ENCODE measurements around the gene TNIK.
"Not testable (repeated sequence)": the region's sequence is repeated elsewhere in the genome, so short reads cannot be mapped to it uniquely, and the experiment has no call there.

TNIK gene

DNA sequence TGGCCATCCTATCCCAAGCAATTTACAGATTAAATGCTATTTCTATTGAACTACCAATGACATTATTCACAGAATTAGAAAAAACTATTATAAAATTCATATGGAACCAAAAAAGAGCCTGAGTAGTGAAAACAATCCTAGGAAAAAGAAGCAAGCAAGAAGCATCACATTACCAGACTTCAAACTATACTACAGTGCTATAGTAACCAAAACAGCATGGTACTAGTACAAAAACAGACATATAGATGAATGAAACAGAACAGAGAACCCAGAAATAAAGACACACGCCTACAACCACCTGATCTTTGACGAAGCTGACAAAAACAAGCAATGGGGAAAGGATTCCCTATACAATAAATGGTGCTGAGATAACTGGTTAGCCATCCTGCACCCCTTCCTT lies 152.2 kb downstream of the TNIK start:
- Mint-ChIP-seq H3K9me3 (peaks cover 20% of the 10 kb centered on the region), H3K4me3 (no peak overlapping the region), H3K36me3 (ENCODE audit: low read depth) (peaks cover 27% of the 10 kb centered on the region), H3K27ac (no peak overlapping the region), H3K4me1 (ENCODE audit: low read depth) (peaks cover 34% of the 10 kb centered on the region), H3K27me3 (ENCODE audit: low read depth) (no peaks in the 10 kb centered on the region)
- DNase-seq (ENCODE audit: low spot score): no peak

DNA sequence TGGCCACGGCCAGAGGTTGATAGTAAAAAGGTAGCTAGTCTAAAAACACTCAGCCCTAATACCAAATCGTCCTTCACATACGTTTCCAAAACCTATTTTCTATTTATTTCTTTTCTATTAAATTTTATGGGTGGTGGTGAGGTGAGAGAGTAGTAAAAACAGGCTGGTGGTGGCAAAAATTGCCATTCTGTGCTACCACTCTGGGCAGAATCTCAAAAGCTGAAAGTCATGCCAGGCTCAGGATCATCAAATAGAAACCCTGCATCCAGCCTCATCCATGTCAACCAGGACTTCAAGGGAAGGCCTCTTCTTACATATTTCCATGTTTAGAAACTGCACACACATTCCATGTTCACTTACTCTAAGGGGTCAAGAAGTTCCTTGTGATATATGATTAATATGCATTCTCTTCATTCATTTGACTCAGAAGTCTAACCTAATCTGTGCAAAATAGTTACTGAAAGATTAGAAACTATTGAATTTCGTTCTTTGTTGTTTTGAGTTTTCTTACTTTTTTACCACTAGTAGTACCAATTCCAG lies 153.1 kb downstream of the TNIK start:
- Mint-ChIP-seq H3K9me3 (peaks cover 20% of the 10 kb centered on the region), H3K27me3 (ENCODE audit: low read depth) (no peaks in the 10 kb centered on the region), H3K27ac (no peak overlapping the region), H3K4me1 (ENCODE audit: low read depth) (peaks cover 29% of the 10 kb centered on the region), H3K4me3 (no peak overlapping the region), H3K36me3 (ENCODE audit: low read depth) (peaks cover 24% of the 10 kb centered on the region)
- no peak for DNase-seq (ENCODE audit: low spot score)

DNA sequence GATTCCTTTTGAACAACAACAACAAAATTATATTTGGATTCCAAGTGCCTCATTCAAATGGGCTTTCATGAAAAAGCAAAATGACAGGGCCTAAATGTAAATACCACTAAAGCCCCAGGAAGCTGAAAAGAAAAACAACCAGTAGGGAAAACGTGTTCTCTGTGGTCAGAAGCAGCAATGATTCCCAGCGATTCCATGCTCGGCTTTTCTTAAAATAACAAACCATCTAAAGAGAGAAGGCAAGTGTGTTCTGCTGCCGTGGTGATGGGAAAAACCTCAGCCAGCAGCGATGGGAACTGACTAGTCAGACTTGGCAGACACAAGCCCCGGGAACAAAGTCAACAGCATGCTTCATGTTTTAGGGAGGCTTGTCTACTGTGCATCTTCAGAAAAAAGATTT lies 153.6 kb downstream of the TNIK start:
- H3K36me3 Mint-ChIP-seq (ENCODE audit: low read depth): peaks cover 27% of the 10 kb centered on the region
- H3K4me1 Mint-ChIP-seq (ENCODE audit: low read depth): peaks cover 27% of the 10 kb centered on the region
- peaks cover 20% of the 10 kb centered on the region for H3K9me3 Mint-ChIP-seq
- no peak overlapping the region for H3K4me3 Mint-ChIP-seq
- no peak for DNase-seq (ENCODE audit: low spot score)
- H3K27ac Mint-ChIP-seq: no peak overlapping the region
- H3K27me3 Mint-ChIP-seq (ENCODE audit: low read depth): no peaks in the 10 kb centered on the region

DNA sequence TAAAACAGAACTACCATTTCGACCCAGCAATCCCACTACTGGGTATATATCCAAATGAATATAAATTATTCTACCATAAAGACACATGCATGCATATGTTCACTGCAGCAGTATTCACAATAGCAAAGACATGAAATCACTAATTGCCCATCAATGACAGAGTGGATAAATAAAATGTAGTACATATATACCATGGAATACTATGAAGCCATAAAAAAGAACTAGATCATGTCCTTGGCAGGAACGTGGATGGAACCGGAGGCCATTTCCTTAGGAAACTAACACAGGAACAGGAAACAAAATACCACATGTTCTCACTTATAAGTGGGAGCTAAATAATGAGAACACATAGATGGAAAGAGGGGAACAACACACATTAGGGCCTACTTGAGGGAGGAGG lies 154.4 kb downstream of the TNIK start:
- not testable (repeated sequence) for DNase-seq (ENCODE audit: low spot score); H3K27me3 Mint-ChIP-seq (ENCODE audit: low read depth); H3K4me3 Mint-ChIP-seq
- Mint-ChIP-seq H3K36me3 (ENCODE audit: low read depth) (peaks cover 29% of the 10 kb centered on the region), H3K27ac (peak overlapping the region; percentile 41), H3K9me3 (peaks cover 20% of the 10 kb centered on the region), H3K4me1 (ENCODE audit: low read depth) (peaks cover 20% of the 10 kb centered on the region)

DNA sequence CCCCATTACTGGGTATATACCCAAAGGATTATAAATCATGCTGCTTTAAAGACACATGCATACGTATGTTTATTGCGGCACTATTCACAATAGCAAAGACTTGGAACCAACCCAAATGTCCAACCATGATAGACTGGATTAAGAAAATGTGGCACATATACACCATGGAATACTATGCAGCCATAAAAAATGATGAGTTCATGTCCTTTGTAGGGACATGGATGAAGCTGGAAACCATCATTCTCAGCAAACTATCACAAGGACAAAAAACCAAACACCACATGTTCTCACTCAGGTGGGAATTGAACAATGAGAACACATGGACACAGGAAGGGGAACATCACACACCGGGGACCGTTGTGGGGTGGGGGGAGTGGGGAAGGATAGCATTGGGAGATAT lies 155.7 kb downstream of the TNIK start:
- H3K4me1 Mint-ChIP-seq (ENCODE audit: low read depth): peaks cover 15% of the 10 kb centered on the region
- H3K9me3 Mint-ChIP-seq: peaks cover 23% of the 10 kb centered on the region
- H3K27ac Mint-ChIP-seq; DNase-seq (ENCODE audit: low spot score); H3K27me3 Mint-ChIP-seq (ENCODE audit: low read depth); H3K4me3 Mint-ChIP-seq: not testable (repeated sequence)
- H3K36me3 Mint-ChIP-seq (ENCODE audit: low read depth): peaks cover 41% of the 10 kb centered on the region

DNA sequence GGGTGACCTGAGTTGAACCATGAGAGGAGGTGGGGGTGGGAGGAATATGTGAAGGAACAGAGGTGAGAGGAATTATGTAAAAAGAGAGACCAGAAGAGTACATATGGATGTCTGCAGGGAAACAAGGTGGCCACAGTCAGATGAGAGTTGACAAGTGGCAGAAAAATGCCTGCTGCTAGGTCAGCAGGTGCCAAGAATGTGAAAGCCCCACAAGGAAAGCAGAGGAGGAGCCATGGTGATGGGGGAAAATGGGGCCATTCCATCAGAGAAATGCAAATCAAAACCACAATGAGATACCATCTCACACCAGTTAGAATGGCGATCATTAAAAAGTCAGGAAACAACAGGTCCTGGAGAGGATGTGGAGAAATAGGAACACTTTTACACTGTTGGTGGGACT lies 156.2 kb downstream of the TNIK start:
- H3K9me3 Mint-ChIP-seq: peaks cover 28% of the 10 kb centered on the region
- not testable (repeated sequence) for H3K27me3 Mint-ChIP-seq (ENCODE audit: low read depth); DNase-seq (ENCODE audit: low spot score); H3K4me3 Mint-ChIP-seq
- peak overlapping the region; percentile 33 for H3K27ac Mint-ChIP-seq
- peaks cover 46% of the 10 kb centered on the region for H3K36me3 Mint-ChIP-seq (ENCODE audit: low read depth)
- peaks cover 15% of the 10 kb centered on the region for H3K4me1 Mint-ChIP-seq (ENCODE audit: low read depth)

DNA sequence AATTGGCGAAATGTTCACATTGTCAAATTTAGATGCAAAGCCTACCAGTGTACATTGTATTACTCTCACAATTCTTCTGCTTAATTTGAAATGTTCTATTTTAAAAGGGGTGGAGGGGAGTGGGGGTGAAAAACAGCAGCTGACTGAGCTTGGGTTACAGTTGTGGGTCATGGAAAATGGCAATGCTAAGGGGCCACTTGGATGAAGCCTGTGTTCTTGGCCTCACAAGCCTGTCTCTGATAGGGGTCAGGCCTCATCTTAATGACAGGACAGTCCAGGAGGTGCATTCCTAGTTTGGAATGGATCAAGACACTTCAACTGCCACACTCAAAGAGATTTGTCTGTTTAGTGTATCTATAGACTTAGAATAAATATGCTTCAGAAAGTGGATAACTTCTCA lies 158.2 kb downstream of the TNIK start:
- H3K4me3 Mint-ChIP-seq: no peak overlapping the region
- H3K36me3 Mint-ChIP-seq (ENCODE audit: low read depth): peaks cover 51% of the 10 kb centered on the region
- no peak overlapping the region for H3K27ac Mint-ChIP-seq
- peaks cover 19% of the 10 kb centered on the region for H3K4me1 Mint-ChIP-seq (ENCODE audit: low read depth)
- no peaks in the 10 kb centered on the region for H3K27me3 Mint-ChIP-seq (ENCODE audit: low read depth)
- peaks cover 23% of the 10 kb centered on the region for H3K9me3 Mint-ChIP-seq
- no peak for DNase-seq (ENCODE audit: low spot score)

DNA sequence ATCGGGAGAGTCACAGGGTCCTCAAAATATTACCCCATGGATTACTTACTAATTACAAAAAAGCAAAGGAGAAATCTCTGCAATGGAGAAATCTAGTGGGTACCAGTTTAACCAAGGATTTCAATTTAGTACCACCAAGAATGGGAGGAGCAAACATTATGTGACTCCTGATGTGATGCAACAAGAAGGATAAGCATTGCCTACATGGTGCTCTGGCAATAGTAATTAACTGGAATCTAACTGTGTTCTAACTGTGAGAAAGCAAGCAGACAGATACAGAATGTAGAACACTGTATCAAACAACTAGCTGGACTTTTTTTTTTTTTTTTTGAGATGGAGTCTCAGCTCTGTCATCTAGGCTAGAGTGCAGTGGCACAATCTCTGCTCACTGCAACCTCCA lies 159.2 kb downstream of the TNIK start:
- no peak overlapping the region for H3K4me3 Mint-ChIP-seq
- H3K9me3 Mint-ChIP-seq: peaks cover 22% of the 10 kb centered on the region
- H3K4me1 Mint-ChIP-seq (ENCODE audit: low read depth): peaks cover 23% of the 10 kb centered on the region
- H3K27ac Mint-ChIP-seq: no peak overlapping the region
- DNase-seq (ENCODE audit: low spot score): no peak
- H3K36me3 Mint-ChIP-seq (ENCODE audit: low read depth): peaks cover 54% of the 10 kb centered on the region
- no peaks in the 10 kb centered on the region for H3K27me3 Mint-ChIP-seq (ENCODE audit: low read depth)

DNA sequence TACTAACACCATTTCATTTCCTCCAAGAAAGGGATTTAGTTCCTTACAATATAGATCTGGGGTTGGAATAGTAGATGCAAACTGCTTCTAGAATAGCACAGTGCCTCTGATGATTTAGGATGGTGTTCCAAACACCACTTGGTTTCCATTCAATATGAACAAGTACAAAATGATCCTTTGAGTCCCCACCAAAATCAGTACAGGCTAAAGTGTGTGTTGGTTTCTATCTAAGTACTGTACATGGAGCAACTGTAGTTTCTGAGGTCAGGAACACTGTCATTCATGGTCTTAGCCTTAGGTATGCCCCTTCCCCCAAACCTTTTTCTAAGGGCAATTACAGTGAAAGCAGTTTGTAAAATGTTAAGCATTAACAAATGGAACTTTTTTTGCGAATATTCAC lies 162.3 kb downstream of the TNIK start:
- no peak overlapping the region for H3K27ac Mint-ChIP-seq
- peaks cover 9% of the 10 kb centered on the region for H3K9me3 Mint-ChIP-seq
- H3K4me1 Mint-ChIP-seq (ENCODE audit: low read depth): peaks cover 29% of the 10 kb centered on the region
- no peak for DNase-seq (ENCODE audit: low spot score)
- no peaks in the 10 kb centered on the region for H3K27me3 Mint-ChIP-seq (ENCODE audit: low read depth)
- H3K4me3 Mint-ChIP-seq: no peak overlapping the region
- H3K36me3 Mint-ChIP-seq (ENCODE audit: low read depth): peaks cover 41% of the 10 kb centered on the region

DNA sequence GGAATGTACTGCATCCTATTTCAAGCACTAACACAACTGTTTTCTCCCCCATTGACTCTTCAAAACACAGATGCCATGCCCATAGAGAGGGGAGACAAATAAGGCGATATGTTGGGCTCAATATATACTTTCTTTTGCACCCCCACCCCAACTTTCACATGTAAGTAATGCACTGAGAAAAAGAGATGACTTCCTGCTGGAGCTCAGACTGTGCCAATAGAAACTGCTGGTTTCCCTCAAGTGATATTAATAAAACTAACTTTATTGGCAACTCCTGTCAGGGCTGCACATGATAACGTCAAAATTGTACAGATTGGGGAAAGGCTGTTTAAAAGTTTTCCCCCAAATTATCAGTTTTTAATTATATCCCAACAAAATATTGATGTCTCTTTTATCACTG lies 163.0 kb downstream of the TNIK start:
- Mint-ChIP-seq H3K36me3 (ENCODE audit: low read depth) (peaks cover 38% of the 10 kb centered on the region), H3K4me1 (ENCODE audit: low read depth) (peaks cover 32% of the 10 kb centered on the region), H3K27ac (no peak overlapping the region), H3K4me3 (no peak overlapping the region), H3K9me3 (peaks cover 9% of the 10 kb centered on the region), H3K27me3 (ENCODE audit: low read depth) (no peaks in the 10 kb centered on the region)
- DNase-seq (ENCODE audit: low spot score): no peak

DNA sequence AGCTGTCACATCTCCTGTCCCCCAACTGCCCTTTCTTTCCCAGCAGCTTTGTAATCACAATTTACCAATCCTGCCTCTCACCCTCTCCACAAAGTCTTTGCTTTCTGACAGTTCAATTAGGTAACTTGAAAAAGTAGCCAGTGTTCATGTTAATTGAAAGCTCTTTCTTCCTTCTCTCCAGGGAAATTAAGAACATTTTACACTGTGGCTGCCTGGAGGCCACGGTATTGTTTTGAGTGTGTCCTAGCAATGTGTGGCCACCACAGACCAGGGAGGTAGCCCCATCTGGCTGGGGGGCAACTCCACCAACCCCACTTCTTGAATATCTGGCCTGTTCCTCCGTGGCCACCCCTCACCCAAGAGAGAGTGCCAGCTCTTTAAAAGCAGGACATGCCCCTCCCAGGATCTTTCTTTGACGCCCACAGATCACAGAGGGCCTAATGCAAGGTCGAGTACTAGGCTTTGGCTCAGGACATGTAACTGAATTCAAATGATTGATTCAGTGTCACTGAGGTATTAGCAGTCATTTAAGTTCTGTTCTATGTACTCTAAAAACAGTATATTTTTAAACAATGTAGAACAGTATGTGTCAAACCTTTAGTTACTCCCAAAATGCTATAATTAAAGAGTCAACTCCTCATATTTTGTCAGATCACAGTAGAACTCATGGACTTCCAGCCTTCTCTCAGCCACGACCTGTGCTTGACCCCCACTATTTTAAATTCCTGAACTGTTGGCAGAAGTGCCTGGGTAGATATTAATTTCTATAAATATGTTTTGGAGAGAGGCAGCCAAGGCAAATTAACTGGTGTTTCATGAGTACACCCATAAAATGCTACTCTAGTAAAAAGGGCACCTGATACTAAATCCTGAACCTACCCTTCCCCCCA lies 164.5 kb downstream of the TNIK start:
- no peak for DNase-seq (ENCODE audit: low spot score)
- H3K27ac Mint-ChIP-seq: peak overlapping the region; percentile 16
- no peak overlapping the region for H3K4me3 Mint-ChIP-seq
- peaks cover 34% of the 10 kb centered on the region for H3K36me3 Mint-ChIP-seq (ENCODE audit: low read depth)
- no peaks in the 10 kb centered on the region for H3K27me3 Mint-ChIP-seq (ENCODE audit: low read depth)
- H3K9me3 Mint-ChIP-seq: peaks cover 9% of the 10 kb centered on the region
- H3K4me1 Mint-ChIP-seq (ENCODE audit: low read depth): peaks cover 40% of the 10 kb centered on the region

DNA sequence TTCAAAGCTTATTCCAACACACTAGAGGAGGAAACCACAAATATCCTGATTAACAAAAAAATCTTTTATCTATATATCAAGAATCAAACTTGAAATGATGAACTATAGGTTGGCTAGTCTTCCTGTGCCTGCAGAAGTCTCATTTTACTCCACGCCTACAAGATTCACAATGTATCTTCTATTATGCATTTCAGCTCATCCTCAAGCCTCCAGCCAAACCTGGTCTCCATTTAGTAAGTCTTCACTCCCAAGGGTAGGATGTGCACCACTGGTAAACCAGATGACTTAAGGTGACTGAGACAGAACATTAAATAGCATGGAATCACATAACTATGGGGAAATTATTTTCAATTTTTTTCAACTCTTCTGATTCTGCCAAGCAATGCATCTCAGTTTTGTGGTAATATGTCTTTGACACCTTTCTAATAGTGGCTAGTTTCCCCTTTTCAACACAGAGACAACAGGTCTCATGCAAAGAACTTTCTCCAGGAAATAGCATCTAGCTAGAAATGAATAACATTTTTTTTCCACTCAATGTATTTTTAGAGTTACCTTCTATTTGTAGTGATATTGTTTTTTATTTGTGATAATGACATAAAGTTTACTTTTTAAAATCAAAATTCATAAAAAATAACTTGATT lies 166.9 kb downstream of the TNIK start:
- Mint-ChIP-seq H3K4me1 (ENCODE audit: low read depth) (peaks cover 46% of the 10 kb centered on the region), H3K4me3 (peak overlapping the region; percentile 23), H3K27ac (peak overlapping the region; percentile 58)

DNA sequence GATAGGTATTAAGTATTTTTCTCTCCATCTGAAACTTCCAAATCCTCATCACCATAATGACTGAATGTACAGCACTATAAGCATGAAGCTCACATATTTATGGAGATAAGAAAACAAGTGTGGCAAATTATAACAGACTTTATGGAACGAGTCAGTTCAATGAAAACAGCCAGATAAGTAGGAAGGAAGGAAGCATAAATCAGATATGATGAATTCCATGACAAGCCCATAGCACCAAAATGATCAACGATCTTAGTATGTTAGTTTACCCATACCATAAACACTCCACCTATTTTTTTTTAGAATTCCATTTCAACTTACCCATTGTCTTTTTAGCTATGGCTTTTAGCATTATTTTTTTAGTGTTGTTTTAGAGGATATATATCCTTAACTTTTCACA lies 169.5 kb downstream of the TNIK start:
- Mint-ChIP-seq H3K4me1 (ENCODE audit: low read depth) (peaks cover 53% of the 10 kb centered on the region), H3K27ac (no peak overlapping the region), H3K27me3 (ENCODE audit: low read depth) (no peaks in the 10 kb centered on the region), H3K9me3 (peaks cover 4% of the 10 kb centered on the region), H3K36me3 (ENCODE audit: low read depth) (peaks cover 13% of the 10 kb centered on the region), H3K4me3 (no peak overlapping the region)
- no peak for DNase-seq (ENCODE audit: low spot score)

More for the DNA sequence above, 166.9 kb downstream of the TNIK start:
- Mint-ChIP-seq H3K36me3 (ENCODE audit: low read depth) (peaks cover 18% of the 10 kb centered on the region), H3K9me3 (peaks cover 4% of the 10 kb centered on the region), H3K27me3 (ENCODE audit: low read depth) (no peaks in the 10 kb centered on the region)
- DNase-seq (ENCODE audit: low spot score): no peak

DNA sequence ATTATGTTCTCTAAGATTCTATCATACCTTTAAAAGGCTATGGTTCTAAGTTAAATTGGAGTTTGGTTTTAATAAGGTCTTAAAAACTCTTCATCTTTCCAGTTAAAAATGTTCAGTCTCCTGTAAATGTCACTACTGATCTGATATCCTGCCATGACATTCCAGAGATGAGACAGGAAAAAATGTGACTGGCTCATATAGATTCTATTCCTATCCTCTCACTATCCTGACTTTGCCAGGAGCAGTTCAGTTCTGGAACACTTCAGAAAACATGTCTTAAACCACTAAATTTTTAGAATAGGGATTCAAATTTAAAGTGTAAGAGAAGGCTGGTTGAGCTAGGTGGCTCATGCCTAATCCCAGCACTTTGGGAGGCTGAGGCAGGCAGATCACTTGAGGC lies 170.9 kb downstream of the TNIK start:
- DNase-seq (ENCODE audit: low spot score): no peak
- Mint-ChIP-seq H3K4me1 (ENCODE audit: low read depth) (peaks cover 55% of the 10 kb centered on the region), H3K27me3 (ENCODE audit: low read depth) (no peaks in the 10 kb centered on the region), H3K4me3 (no peak overlapping the region), H3K27ac (peak overlapping the region; percentile 13), H3K9me3 (peaks cover 4% of the 10 kb centered on the region), H3K36me3 (ENCODE audit: low read depth) (peaks cover 15% of the 10 kb centered on the region)
